Measurements from ENCODE around the gene TEKTIP1. TPM values are rescaled to one million over a fixed set of nuclear protein-coding genes. Genes with fewer than 3 reads are reported as not detected.

Gene TEKTIP1
- total and polyA plus RNA-seq, 12 donors: 0.09 to 1.3 (median 0.79) TPM; not detected in 1

DNA sequence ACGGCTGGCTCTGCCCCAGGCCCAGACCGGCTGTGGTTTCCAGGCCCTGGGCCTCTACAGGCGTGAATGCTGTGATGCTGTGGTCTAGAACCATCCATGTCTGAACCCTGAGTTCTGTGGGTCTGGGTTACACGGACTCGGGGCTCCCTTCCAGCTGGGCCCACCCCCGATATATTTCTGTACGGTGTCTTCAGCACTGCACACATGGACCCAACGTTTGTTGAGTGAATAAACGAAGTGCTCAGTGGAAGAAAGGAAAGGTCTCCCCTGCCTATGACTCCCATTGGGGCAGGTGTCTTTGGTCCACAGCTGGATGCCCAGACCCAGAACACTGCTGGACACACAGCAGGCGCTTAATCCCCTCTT lies 6.7 kb downstream of the TEKTIP1 start:
- Histone ChIP-seq H3K36me3 (peaks cover 0 to 63% (median 0%) of the 10 kb centered on the region in 9 donors), H3K4me3 (no peak overlapping the region), H3K27ac (no peak overlapping the region), H3K9me3 (no peaks in the 10 kb centered on the region), H3K4me1 (peaks cover 0 to 17% (median 0%) of the 10 kb centered on the region in 9 donors), H3K27me3 (no peaks in the 10 kb centered on the region)
- DNase-seq (no peak), ATAC-seq (no peak)
- TF ChIP-seq, protein P1, sequence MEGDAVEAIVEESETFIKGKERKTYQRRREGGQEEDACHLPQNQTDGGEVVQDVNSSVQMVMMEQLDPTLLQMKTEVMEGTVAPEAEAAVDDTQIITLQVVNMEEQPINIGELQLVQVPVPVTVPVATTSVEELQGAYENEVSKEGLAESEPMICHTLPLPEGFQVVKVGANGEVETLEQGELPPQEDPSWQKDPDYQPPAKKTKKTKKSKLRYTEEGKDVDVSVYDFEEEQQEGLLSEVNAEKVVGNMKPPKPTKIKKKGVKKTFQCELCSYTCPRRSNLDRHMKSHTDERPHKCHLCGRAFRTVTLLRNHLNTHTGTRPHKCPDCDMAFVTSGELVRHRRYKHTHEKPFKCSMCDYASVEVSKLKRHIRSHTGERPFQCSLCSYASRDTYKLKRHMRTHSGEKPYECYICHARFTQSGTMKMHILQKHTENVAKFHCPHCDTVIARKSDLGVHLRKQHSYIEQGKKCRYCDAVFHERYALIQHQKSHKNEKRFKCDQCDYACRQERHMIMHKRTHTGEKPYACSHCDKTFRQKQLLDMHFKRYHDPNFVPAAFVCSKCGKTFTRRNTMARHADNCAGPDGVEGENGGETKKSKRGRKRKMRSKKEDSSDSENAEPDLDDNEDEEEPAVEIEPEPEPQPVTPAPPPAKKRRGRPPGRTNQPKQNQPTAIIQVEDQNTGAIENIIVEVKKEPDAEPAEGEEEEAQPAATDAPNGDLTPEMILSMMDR (IDR thresholded peaks at IDR 0.05): no peak
- intact Hi-C loops (cut with DNase I): loop anchor here in 9 of 10 donors (1.0 to 10.0 kb wide), 6 partner anchors 69 to 162 kb away; partner anchors contain the start of genes TJP3 (in 4 of the 9) and PIP5K1C (in 3 of the 9)
- WGBS, 2 donors: 81 to 87% methylated on average over 10 of the region's 10 CpGs

DNA sequence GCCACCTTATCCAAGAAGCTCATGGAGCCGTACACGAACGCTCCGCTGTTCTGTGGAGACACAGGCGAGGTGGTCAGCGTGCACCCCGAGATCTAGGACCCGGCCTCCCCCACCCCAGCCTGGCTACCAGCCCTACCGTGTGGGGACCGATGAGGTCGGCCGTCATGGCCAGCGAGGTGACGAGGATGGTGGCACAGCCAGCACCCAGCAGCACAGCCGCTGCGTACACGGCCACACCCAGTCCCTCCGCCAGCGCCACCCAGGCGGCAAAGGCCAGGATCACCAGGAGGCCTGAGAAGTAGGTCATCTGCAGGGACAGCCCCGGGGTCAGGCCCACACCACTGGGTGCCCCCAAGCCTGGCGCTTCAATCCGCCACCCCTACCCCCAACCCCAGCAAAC lies 7.1 kb downstream of the TEKTIP1 start:
- no peaks in the 10 kb centered on the region for H3K27me3 ChIP-seq
- intact Hi-C loops (cut with DNase I): loop anchor here in 7 of 10 donors (5.0 to 10.0 kb wide), 4 partner anchors 69 to 161 kb away; partner anchors contain the start of genes TJP3 (in 4 of the 7) and PIP5K1C (in 3 of the 7)
- H3K9me3 ChIP-seq: no peaks in the 10 kb centered on the region
- ATAC-seq: no peak
- no peak overlapping the region for H3K4me3 ChIP-seq
- H3K36me3 ChIP-seq: peaks cover 0 to 68% (median 0%) of the 10 kb centered on the region in 9 donors
- peaks cover 0 to 17% (median 0%) of the 10 kb centered on the region in 9 donors for H3K4me1 ChIP-seq
- TF ChIP-seq, protein P1 (IDR thresholded peaks at IDR 0.05): no peak
- 92 to 95% methylated on average over 23 of the region's 23 CpGs for WGBS, 2 donors
- DNase-seq: no peak
- no peak overlapping the region for H3K27ac ChIP-seq

DNA sequence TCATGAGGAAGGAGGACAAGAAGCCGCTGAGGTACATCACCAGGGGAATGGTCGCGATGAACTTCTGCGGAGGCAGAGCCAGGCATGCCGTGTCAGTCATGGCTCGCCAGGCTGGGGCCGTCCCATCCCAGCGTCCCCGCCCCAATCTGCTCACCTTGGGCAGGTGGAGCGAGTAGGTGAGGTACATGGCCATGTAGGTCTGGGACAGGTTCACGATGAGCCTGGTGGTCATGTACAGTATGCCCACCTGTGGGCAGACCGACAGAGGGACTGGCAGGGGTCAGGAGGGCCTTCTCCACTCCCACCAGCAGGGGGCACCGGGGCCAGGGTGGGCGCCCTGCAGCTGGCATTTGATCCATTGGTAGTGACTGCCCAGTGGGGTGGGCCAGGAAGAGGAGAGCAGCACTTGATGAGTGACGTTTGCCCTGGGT lies 8.3 kb downstream of the TEKTIP1 start:
- 89 to 90% methylated on average over 15 of the region's 15 CpGs for WGBS, 2 donors

DNA sequence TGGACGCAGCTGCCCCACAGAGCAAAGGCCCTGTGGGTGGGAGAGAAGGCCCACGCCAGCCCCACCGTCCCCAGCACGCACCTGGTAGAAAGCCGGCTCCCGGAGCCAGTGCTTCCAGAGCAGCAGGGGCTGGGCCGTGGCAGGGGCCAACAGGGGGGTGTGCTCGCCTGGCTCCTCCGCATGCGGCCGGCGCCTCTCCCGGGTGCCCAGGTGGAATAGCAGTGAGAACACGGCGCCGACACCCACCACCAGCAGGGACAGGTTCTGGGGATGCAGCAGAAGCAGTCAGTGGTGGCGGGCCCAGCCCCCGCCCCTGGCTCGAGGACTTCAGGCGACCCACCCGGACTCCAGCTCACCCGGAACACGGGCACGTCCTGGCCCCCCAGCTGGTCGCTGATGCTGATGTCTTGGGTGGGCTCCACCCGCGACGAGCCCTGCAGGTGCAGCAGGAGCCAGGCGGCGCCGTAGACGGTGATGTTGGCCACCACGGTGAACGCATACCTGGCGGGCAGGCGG lies 8.9 kb downstream of the TEKTIP1 start:
- no peaks in the 10 kb centered on the region for H3K27me3 ChIP-seq
- no peak overlapping the region for H3K27ac ChIP-seq
- H3K4me1 ChIP-seq: peaks cover 0 to 23% (median 5%) of the 10 kb centered on the region in 9 donors
- intact Hi-C loops (cut with DNase I): loop anchor here in 7 of 10 donors (5.0 to 10.0 kb wide), 4 partner anchors 67 to 159 kb away; partner anchors contain the start of genes TJP3 (in 4 of the 7) and PIP5K1C (in 3 of the 7)
- H3K9me3 ChIP-seq: no peaks in the 10 kb centered on the region
- ATAC-seq: no peak
- WGBS, 2 donors: 88 to 90% methylated on average over 31 to 36 of the region's 36 CpGs
- H3K36me3 ChIP-seq: peaks cover 0 to 61% (median 0%) of the 10 kb centered on the region in 9 donors
- DNase-seq: no peak
- no peak overlapping the region for H3K4me3 ChIP-seq
- TF ChIP-seq, protein P1 (IDR thresholded peaks at IDR 0.05): peak in 1 of 9 donors; percentile 12

More for the DNA sequence above, 8.3 kb downstream of the TEKTIP1 start:
- TF ChIP-seq, protein P1 (IDR thresholded peaks at IDR 0.05): peak; percentile 17 to 62 (median 48)
- peaks cover 0 to 18% (median 0%) of the 10 kb centered on the region in 9 donors for H3K4me1 ChIP-seq
- peaks cover 0 to 64% (median 0%) of the 10 kb centered on the region in 9 donors for H3K36me3 ChIP-seq
- H3K27ac ChIP-seq: no peak overlapping the region
- no peak for DNase-seq
- no peak for ATAC-seq
- H3K27me3 ChIP-seq: no peaks in the 10 kb centered on the region
- H3K9me3 ChIP-seq: no peaks in the 10 kb centered on the region
- H3K4me3 ChIP-seq: no peak overlapping the region
- intact Hi-C loops (cut with DNase I): loop anchor here in 7 of 10 donors (5.0 to 10.0 kb wide), 4 partner anchors 67 to 160 kb away; partner anchors contain the start of genes TJP3 (in 4 of the 7) and PIP5K1C (in 3 of the 7)
